GM19467 (cell line): ENCODE measurements around the gene MTUS2.

ENCODE experiments used
- ATAC-seq: cut with Tn5 transposase; IDR thresholded peaks from one replicate; pipeline ENCODE4 v1.9.1; 2021; ENCODE audit warnings: mild to moderate bottlenecking, moderate library complexity; ENCODE audit not compliant: unreplicated experiment

Gene MTUS2

GRCh38 chr13:29499506-29500165 lies 679.5 kb downstream of the MTUS2 start:
- no peak for ATAC-seq

GRCh38 chr13:29500386-29500785 lies 680.2 kb downstream of the MTUS2 start:
- ATAC-seq, result no peak

GRCh38 chr13:29501674-29502073 lies 681.5 kb downstream of the MTUS2 start:
- no peak for ATAC-seq

GRCh38 chr13:29502391-29503008 lies 682.4 kb downstream of the MTUS2 start:
- no peak for ATAC-seq

GRCh38 chr13:29503041-29503837 lies 683.1 kb downstream of the MTUS2 start:
- no peak for ATAC-seq

GRCh38 chr13:29504691-29505090 lies 684.6 kb downstream of the MTUS2 start:
- ATAC-seq, result no peak

GRCh38 chr13:29505511-29505910 lies 685.4 kb downstream of the MTUS2 start:
- ATAC-seq, result no peak

- no peak for ATAC-seq
Observed at GRCh38 chr13:29505950-29506349, 685.8 kb downstream of the MTUS2 start.

- no peak for ATAC-seq
Observed at GRCh38 chr13:29507356-29507755, 687.2 kb downstream of the MTUS2 start.

GRCh38 chr13:29508130-29508875 lies 688.2 kb downstream of the MTUS2 start:
- ATAC-seq, result peak; percentile 65

GRCh38 chr13:29508876-29509252 lies 688.7 kb downstream of the MTUS2 start:
- no peak for ATAC-seq

- no peak for ATAC-seq
Observed at GRCh38 chr13:29509999-29510589, 690.0 kb downstream of the MTUS2 start.

- ATAC-seq, result no peak
Observed at GRCh38 chr13:29510651-29511084, 690.5 kb downstream of the MTUS2 start.

- ATAC-seq, result no peak
Observed at GRCh38 chr13:29511106-29511796, 691.1 kb downstream of the MTUS2 start.

GRCh38 chr13:29511980-29512379 lies 691.8 kb downstream of the MTUS2 start:
- ATAC-seq, result no peak

- ATAC-seq, result no peak
Observed at GRCh38 chr13:29513002-29513980, 693.2 kb downstream of the MTUS2 start.

- no peak for ATAC-seq
Observed at GRCh38 chr13:29513981-29514719, 694.0 kb downstream of the MTUS2 start.

- no peak for ATAC-seq
Observed at GRCh38 chr13:29514720-29515310, 694.7 kb downstream of the MTUS2 start.
